ENCODE data around the gene IKZF4. TPM values are rescaled to one million over a fixed set of nuclear protein-coding genes. Genes with fewer than 3 reads are reported as not detected.
"Not testable (repeated sequence)": the region's sequence is repeated elsewhere in the genome, so short reads cannot be mapped to it uniquely, and the experiment has no call there.

Gene IKZF4
- 5.4 TPM for polyA plus RNA-seq (2013, experiment 1 of 2; ENCODE audit: insufficient read length)
- 5.2 TPM for polyA plus RNA-seq (2013, experiment 2 of 2; ENCODE audit: insufficient read length)

DNA sequence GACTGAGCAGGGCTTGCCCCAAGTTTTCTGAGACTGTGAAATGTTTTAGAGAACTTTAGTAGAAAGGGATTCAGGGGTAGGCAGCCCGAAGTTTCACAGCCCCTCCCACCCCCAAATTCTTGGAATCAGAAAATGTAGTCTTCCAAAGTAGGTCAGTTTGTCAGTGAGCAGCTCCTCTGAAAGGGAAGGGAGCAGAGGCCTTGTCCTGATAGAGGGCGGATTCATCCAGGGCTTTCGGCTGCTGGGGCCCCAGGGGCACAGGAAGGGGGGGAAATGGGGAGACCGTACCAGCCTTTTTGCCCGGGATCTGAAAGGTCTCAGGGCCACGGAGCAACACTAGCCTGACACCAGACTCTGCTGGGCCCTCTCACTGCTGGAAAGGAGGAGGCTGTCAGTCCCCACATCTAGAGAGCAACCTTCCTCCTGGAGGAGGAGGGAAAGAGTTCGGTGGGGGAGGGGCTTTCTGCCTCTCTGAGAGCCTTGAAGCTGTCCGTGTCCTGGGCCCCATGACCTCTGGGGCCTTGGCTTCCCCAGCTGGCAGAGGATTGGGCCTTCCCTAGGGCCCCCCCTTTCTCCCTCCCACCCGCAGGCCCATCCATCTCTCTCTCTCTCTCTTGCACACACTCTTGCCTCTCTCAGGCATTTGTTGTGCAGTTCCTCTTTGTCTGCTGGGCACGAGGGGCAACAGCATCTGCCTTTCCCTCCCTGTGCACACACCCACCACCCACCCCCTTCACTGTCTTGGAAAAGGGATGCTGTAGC lies at the start of gene IKZF4:
Gene IKZF4 (plus strand): TSS at position 621 of the 762 bp plus-strand sequence. CDS start 451 bp downstream, outside the sequence.
- peak; percentile 32 for DNase-seq

DNA sequence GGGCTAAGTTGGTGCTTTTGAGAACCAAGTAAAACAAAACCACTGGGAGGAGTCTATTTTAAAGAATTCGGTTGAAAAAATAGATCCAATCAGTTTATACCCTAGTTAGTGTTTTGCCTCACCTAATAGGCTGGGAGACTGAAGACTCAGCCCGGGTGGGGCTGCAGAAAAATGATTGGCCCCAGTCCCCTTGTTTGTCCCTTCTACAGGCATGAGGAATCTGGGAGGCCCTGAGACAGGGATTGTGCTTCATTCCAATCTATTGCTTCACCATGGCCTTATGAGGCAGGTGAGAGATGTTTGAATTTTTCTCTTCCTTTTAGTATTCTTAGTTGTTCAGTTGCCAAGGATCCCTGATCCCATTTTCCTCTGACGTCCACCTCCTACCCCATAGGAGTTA lies 48.8 kb upstream of the IKZF4 start:
- DNase-seq, result peak; percentile 44

DNA sequence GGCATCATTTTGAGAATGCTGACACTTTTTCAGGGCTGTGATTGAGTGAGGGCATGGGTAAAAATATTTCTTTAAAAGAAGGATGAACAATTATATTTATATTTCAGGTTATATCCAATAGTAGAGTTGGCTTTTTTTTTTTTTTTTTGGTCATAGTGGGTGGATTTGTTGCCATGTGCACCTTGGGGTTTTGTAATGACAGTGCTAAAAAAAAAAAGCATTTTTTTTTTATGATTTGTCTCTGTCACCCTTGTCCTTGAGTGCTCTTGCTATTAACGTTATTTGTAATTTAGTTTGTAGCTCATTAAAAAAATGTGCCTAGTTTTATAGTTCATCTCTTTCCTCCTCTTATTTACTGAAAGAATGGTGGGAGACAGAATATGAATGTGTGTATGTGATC lies 48.4 kb upstream of the IKZF4 start:
- DNase-seq, result no peak

DNA sequence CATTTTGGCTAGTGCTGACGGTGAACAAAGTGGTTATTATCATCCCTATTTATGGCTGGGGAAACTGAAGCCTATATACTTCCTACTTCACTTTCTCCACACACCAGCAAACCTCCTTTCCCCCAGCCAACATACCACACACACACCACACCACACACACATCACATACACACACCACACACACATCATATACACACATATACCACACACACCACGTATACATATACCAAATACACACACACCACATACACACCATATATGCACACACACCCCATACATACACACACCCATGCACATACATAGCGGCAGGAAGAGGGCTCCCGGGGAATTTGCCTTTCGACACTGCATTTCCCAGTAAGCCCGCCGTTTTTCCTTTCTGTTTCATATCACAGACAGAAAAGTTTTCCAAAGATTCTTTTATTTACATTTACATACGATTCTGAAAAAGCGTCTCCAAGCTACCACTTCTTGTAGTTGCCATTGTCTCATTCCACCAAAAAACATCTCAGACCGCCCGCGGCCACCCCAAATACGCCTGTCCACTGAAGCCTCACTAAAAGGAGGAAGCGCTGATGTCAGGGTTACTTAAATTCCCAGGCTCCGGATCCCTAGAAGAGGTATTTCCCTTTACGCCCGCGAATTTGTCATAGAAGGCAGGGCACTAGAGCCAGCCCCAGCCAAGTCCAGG lies 47.8 kb upstream of the IKZF4 start:
- peak; percentile 28 for DNase-seq

- peak; percentile 100 for DNase-seq
Observed at GRCh38 chr12:55973599-55974307, 47.1 kb upstream of the IKZF4 start, which contains the start of gene RAB5B. Gene RAB5B (plus strand): TSS chr12:55974078. CDS start chr12:55986961, 12,883 bp downstream.

- peak; percentile 20 for DNase-seq
Observed at GRCh38 chr12:55974308-55974730, 46.5 kb upstream of the IKZF4 start.

GRCh38 chr12:55978393-55978792 lies 42.5 kb upstream of the IKZF4 start:
- no peak for DNase-seq

DNA sequence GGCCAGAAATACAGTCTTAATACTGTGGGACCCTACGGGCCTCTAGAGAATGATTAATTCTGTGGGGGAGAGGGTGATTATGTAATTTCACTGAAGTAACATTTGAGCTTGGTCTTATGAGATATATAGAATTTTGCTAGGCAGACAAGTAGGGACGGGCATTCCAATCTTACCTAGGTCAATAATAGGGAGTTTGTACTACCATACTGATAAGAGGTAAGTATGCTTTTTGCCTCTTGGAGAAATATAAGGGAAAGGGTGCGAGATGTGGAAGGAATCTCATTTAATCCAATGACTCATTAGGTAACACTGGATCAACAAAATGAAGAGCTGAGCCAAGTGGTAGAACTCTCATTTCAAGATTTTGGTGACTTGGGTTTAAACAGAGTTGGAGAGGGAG lies 41.8 kb upstream of the IKZF4 start:
- DNase-seq, result no peak

GRCh38 chr12:55981882-55982281 lies 39.0 kb upstream of the IKZF4 start:
- not testable (repeated sequence) for DNase-seq

DNA sequence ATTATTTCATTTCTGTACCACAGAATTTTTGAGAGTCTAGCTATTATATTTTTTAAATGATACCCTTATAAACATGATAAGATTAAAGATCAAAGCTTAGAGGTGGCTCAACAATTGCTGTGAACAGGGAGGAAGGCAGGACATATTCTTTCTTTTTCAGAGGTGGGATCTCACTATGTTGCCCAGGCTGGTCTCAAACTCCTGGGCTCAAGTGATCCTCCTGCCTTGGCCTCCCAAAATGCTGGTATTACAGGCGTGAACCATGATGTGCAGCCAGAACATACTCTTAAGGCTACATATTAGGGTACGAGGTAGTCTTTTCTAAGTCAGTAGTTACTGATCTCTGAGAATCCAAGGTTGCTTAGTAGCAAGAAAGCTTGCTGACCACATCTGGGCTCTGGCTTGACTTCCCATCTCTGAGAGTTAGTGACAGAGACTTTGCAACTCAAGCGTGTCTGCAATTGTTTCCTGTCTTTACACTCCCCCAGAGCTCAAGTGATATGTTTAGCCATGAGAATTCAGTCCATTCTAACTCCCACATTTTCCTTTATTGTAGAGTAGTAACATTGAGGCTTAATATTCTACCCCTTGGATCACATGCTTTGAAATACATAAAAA lies 38.4 kb upstream of the IKZF4 start:
- DNase-seq, result no peak

GRCh38 chr12:55983232-55983842 lies 37.5 kb upstream of the IKZF4 start:
- DNase-seq, result no peak

GRCh38 chr12:55984861-55985260 lies 36.0 kb upstream of the IKZF4 start:
- no peak for DNase-seq

DNA sequence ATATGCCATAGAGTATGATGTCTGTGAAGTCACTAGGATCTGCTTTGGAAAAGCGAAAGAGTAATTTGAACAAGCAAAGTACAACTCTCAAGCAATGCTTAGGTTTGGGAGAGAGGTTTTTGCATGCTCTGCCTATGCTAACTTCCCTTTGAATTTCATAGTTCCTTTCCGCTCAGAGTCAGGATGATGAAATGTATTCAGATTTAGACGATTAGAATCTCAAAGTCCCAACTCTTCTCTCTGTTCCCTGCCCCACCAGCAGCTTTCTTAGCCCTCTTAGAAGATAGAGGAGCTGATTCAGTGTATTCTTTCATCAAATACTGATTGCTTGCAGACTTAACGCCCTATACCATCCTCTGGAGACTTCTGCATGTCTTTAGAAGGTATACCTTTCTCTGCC lies 35.5 kb upstream of the IKZF4 start:
- DNase-seq, result no peak

DNA sequence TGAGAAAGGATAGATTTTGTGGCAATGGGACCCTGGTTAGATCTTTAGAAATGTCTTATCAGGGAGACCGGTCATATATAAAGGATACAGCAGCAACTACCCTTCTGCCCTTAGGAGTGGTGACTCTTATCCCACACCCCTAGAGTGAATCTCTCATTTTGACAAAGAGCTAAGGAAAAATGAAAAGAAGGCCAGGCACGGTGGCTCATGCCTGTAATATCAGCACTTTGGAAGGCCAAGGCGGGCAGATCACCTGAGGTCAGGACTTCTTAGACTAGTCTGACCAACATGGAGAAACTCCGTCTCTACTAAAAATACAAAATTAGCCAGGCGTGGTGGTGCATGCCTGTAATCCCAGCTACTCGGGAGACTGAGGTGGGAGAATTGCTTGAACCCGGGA lies 34.9 kb upstream of the IKZF4 start:
- not testable (repeated sequence) for DNase-seq

GRCh38 chr12:55991110-55991509 lies 29.7 kb upstream of the IKZF4 start:
- DNase-seq, result no peak

GRCh38 chr12:55993230-55993853 lies 27.5 kb upstream of the IKZF4 start:
- no peak for DNase-seq

DNA sequence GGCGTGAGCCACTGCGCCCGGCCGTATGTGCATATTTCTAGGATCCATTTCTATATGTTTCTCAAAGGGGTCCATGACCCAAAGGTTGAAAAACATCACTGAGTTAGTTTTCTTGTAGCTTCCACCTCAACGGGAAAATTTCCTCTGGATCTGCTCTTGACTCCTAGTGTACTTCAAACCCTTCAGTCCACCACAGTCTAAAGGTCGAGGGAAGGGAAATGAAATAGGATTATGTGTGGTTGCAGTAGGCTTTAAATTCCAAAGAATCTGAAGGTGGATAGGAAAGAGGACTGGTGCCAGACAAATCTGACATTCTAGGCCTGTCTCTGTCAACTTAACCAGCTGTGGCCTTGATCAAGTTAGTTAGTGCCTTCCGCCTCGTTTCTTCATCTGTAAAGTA lies 25.5 kb upstream of the IKZF4 start:
- DNase-seq, result no peak

DNA sequence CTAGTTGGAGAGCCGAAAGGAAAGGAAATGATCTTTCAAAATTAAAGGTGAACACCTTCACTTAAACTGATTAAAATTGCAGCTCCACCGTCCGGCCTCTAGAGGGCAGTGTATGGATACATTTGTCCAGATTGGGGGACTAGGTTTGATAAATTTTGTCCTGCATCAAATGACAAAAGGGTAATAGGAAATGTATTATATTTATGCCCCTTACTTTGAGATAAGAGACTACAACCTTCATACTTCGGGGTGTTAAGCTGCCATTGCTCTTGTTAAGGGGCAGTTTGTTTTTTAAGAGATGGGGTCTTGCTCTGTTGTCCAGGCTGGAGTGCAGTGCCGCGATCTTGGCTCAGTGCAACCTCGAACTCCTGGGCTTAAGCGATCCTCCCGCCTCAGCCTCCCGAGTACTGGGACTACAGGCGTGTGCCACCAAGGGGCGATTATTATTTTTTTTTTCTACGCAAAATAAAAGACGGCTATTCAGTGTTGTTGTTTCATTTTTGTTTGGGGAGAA lies 24.6 kb upstream of the IKZF4 start:
- peak; percentile 65 for DNase-seq

DNA sequence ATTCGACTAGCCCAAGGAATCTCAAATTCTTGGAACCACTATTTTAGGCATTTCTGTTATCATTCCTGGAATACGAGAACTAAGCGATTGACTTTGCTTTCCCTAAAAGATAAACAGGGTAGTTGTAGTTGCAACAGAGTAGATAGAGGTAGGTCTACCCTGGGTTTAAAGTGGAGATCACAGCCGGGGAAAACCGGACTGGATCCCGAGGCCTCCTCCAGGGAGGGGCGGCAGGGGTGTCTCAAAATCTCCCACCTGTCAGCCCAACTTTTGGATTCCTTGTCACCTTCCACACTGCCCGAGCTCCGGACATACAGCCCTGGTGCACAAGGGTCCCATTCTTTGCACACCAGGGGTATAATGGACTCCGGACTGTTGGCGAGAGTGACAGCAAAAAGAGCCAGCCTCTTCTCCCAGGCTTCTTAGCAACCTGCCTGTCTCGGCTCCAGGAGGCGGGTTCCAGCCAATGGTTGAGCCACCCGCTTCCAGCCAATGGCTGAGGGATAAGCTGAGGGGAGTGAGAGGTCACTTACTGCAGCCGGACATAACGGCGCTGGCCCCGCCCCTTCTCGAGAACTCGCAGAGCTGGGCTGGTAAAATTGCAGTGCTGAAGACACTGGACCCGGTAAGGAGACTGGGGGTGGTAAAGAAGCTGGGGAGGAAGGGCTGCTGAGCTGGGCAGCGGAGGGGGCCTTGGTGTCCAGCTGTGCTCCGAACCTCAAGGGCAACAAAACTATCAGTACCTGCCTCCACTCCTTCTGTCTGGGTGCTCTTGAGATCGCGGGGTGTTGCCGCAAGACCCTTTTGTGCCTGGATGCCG lies 23.9 kb upstream of the IKZF4 start, which contains the start of gene SUOX:
Gene SUOX (plus strand): TSS at position 562 of the 820 bp plus-strand sequence. CDS start 4,946 bp downstream, outside the sequence.
- peak; percentile 95 for DNase-seq

GRCh38 chr12:55997535-55997859 lies 23.3 kb upstream of the IKZF4 start:
- no peak for DNase-seq

All from fibroblast of skin of scalp (primary cell).